ENCODE data around the gene OCRL.

- no peak for TF ChIP-seq CTCF (IDR thresholded peaks at IDR 0.05; ENCODE audit: insufficient read depth, low read depth, low read length)
- TF ChIP-seq EZH2 (IDR thresholded peaks at IDR 0.05; ENCODE audit: insufficient read depth, low read length): no peak
Measured at GRCh38 chrX:129534816-129535578, 5.1 kb upstream of the OCRL start.
